DMS153 (cell line): ENCODE measurements around the gene ABL2.

Source experiments
- DNase-seq: peaks from one replicate; lab custom pipeline; 2025; lab: John Stamatoyannopoulos, UW

ABL2 gene

GRCh38 chr1:179094818-179095217 is 134.7 kb downstream of the ABL2 start:
- no peak for DNase-seq

GRCh38 chr1:179092896-179093461 is 136.5 kb downstream of the ABL2 start:
- DNase-seq = no peak

GRCh38 chr1:179091691-179092165 is 137.7 kb downstream of the ABL2 start:
- DNase-seq = no peak

GRCh38 chr1:179090923-179091322 is 138.6 kb downstream of the ABL2 start:
- no peak for DNase-seq

- no peak for DNase-seq
These were observed 139.0 kb downstream of the ABL2 start for GRCh38 chr1:179090522-179090921.

- no peak for DNase-seq
These were observed 139.5 kb downstream of the ABL2 start for GRCh38 chr1:179089827-179090482.

GRCh38 chr1:179087665-179088064 is 141.8 kb downstream of the ABL2 start:
- DNase-seq = no peak

- DNase-seq = no peak
These were observed 145.9 kb downstream of the ABL2 start for GRCh38 chr1:179083533-179083932.

GRCh38 chr1:179082999-179083335 is 146.5 kb downstream of the ABL2 start:
- DNase-seq = no peak

- DNase-seq = no peak
These were observed 147.0 kb downstream of the ABL2 start for GRCh38 chr1:179082333-179082998.

- peak; percentile 93 for DNase-seq
These were observed 147.7 kb downstream of the ABL2 start, which contains the start of gene TOR3A for GRCh38 chr1:179081687-179082332. Gene TOR3A, plus strand, starts transcription at chr1:179082070. Its CDS starts 59 bp downstream, at chr1:179082129.

- no peak for DNase-seq
These were observed 148.4 kb downstream of the ABL2 start for GRCh38 chr1:179080866-179081686.

- peak; percentile 71 for DNase-seq
These were observed 150.2 kb downstream of the ABL2 start for GRCh38 chr1:179079113-179079761.

GRCh38 chr1:179077396-179077795 is 152.1 kb downstream of the ABL2 start:
- no peak for DNase-seq

GRCh38 chr1:179066471-179066870 is 163.0 kb downstream of the ABL2 start:
- DNase-seq = no peak

GRCh38 chr1:179061360-179062282 is 167.9 kb downstream of the ABL2 start:
- DNase-seq = no peak

- no peak for DNase-seq
These were observed 170.7 kb downstream of the ABL2 start for GRCh38 chr1:179058487-179059483.

GRCh38 chr1:179055937-179056336 is 173.5 kb downstream of the ABL2 start:
- DNase-seq = no peak

- no peak for DNase-seq
These were observed 176.0 kb downstream of the ABL2 start for GRCh38 chr1:179053486-179053885.
